GM12872 (cell line): ENCODE data around the gene GPS1.
A peak's percentile ranks its signal among the peaks of the same experiment; 100 is the strongest.

Experiments
- TF ChIP-seq, protein P1 (sequence below): IDR thresholded peaks from 3 replicates; pipeline ENCODE4 v1.5.1; 2011; ENCODE audit warnings: low read depth, mild to moderate bottlenecking, low read length, moderate library complexity; ENCODE audit not compliant: insufficient read depth

The GPS1 gene

DNA sequence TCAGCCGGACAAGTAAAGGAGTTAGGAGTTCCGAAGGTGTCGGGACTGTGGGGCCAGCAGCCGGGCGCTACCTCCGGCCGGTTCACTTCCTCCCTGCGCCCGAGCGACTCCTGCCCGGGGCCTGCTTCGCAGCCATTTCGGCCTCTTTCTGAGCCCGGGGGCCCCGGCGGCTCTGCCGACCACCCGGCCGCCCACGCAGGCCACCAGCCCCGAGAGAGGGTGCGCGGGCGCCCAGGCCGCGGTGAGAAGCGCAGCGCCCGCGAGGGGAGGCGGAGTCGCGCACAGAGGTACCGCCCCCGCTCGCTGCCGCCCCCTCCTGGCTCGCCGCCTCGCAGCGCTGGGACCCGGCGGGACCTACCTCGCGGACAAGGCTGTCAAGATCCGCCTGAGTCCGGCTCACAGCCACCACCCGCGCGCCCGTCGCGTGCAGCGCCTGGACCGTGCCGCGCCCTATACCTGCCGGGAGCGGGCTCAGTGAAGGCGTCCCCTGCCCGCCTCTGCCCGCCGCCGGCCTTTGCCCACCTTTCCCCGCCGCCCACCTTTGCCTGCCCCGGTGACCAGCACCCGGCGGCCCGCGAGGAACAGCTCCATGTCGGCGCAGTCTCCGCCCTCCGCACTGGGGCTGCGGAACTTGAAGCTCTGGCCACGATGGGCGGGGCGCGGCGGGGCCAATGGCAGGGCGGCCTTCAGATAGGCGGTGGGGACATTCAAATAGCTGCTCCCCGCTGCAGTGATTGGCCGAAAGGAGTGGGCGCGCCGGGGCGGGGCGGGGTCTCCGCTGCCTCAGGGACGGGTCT lies 14.4 kb upstream of the GPS1 start, which contains the start of gene DCXR:
Gene DCXR, minus strand, starts transcription at position 606 of the 797 bp plus-strand sequence. Its CDS starts 15 bp downstream, at position 591.
- TF ChIP-seq, protein P1, sequence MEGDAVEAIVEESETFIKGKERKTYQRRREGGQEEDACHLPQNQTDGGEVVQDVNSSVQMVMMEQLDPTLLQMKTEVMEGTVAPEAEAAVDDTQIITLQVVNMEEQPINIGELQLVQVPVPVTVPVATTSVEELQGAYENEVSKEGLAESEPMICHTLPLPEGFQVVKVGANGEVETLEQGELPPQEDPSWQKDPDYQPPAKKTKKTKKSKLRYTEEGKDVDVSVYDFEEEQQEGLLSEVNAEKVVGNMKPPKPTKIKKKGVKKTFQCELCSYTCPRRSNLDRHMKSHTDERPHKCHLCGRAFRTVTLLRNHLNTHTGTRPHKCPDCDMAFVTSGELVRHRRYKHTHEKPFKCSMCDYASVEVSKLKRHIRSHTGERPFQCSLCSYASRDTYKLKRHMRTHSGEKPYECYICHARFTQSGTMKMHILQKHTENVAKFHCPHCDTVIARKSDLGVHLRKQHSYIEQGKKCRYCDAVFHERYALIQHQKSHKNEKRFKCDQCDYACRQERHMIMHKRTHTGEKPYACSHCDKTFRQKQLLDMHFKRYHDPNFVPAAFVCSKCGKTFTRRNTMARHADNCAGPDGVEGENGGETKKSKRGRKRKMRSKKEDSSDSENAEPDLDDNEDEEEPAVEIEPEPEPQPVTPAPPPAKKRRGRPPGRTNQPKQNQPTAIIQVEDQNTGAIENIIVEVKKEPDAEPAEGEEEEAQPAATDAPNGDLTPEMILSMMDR, result peak; percentile 87

DNA sequence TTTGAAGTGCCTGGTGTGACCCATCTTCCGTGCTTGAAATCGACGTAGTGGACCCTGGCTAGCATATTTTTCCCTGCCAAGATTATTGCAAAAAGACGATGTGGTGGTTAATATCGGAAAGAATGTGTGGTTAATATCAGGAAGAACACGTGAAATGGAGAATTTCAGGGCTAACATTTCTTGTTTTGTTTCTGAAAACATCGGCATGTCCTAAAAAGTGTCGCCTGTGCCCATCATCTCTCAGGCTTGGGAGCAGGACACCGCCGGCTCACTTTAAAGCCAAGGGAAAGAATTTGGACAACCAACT lies 13.9 kb upstream of the GPS1 start:
- TF ChIP-seq, protein P1, result no peak

DNA sequence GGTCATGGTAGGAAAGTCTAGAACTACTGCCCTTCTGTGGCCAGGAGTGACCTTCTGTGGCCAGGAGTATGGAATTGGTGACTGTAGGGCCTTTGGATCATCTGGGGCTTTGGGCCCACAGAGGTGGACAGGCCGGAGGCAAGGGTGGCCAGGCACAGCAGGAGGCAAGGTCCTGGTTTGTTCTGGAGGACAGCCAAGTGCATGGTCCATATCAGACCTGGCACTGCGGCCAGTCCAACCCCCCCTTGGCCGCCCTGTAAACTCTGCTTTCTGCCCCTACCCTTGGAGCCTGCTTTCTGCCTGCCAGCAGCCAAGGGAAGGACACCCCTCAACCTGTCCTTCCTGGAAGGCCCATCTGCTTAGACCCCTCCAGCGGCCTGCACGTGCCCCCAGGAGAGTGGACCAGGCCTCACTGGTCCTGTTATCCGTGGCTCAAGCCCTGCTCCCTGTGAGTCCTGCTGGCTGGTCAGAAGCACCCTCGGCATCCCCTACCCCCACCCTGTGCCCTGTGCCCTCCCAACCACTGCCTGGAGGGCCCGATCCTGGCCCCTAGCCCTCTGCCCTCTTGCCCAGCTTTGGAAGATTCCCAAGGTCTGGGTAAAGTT lies 11.9 kb upstream of the GPS1 start:
- TF ChIP-seq, protein P1, result no peak

DNA sequence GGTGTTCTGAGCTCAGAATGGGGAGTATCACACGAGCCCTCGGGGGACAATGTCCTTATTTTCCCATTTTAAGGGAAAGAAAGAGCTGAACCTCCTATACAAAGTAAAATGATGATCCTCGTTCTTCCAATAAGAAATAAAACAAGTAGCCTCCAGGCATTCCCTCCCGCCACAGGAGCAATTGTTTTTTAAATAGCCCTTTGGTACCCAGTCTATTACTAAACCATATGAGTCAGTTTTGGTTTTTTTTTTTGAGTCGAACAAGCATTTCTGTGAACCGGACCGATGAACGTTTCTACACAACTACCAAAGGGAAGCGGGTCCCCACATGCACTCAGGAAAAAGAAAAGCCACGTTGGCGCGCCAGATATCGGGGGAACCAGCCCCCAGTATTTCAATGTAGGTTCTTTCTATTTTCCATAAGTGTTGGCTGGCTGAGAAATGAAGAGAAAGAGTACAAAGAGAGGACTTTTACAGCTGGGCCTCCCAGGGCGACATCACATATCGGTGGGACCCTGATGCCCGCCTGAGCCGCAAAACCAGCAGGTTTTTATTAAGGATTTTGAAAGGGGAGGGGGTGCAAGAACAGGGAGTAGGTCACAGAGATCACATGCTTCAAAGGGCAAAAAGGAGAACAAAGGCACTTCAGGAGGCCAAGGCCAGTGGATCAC lies 10.4 kb upstream of the GPS1 start:
- TF ChIP-seq, protein P1, result no peak

DNA sequence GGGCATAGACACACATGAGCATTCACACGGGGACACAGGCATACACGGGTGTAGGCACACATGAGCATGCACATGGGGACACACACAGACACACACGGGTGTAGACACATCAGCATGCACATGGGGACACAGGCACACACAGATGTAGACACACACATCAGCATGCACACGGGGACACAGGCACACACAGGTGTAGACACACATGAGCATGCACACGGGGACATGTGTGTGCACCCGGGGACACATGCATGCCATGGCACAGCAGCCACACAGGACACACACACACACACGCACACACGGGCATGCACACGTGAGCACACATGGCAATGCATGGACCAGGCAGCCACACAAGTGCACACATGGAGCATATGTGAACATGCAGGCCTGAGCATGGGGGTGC lies 9.0 kb upstream of the GPS1 start:
- TF ChIP-seq, protein P1, result no peak

DNA sequence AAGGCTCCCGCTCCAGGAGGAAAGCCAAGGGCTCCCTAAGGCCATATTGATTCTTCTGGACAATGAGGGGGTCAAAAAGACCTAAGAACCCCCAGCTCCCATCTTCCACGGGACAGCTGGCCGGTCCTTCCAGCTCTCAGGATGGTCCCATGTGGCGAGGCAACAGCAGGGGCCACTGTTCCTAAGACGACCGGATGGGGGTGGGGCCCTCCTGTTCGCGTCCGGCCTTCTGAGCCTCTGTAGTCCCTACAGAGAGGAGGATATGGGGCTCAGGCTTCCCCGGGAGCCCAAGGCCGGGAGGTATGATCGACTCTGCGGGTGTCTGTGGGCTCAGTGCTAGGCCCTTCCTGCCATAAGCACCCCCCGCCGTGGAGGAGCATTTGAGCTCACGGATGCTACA lies 8.2 kb upstream of the GPS1 start:
- TF ChIP-seq, protein P1, result no peak

DNA sequence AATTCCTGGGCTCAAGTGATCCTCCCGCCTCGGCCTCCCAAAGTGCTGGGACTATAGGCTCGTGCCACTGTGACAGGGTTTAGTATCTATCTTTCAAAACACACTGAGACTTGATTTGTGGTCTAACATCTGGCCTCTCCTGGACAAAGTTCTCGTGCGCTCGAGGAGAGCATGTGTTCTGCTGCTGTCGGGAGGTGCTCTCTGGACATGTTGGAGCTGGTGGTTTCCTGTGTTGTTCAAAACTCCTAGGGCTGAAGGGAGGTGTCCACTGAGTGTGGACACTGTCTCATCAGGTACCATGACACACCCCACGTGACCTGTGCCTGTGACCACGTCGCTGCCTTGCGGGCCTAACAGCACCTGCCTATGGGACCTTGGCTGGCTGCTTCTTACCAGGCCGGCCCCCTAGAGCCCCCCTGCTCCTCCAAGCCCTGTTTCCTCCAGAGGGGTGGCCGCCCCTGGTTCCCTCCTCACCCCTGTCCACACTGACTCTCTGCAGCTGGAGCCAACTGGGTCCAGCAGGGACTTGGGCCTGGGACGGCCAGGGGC lies 5.7 kb upstream of the GPS1 start:
- TF ChIP-seq, protein P1, result no peak
